ENCODE results near the gene TRRAP.

TRRAP gene

DNA sequence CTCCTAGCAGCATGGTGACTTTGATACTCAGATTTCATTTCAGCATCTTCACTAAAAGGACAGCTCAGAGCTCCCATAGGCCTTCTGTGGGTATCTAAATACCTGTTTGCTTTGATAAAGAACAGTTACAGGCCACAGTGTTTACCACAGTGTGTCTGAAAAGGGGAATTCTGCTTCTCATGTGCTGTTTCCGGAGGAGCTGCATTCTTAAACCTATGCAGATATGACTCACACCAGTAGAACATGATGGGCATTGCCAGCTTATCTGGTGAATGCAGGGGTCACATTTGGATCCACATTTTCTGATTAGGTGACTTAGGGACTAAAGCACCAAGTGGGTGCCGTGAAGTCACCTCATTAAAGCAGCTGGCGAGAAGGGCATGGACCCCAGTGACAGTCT, 52.6 kb downstream of the TRRAP start:
- Histone ChIP-seq H3K27ac (ENCODE audit: low read depth, low read length) (no peak overlapping the region), H3K36me3 (ENCODE audit: control insufficient read depth in 1 of 2, insufficient read depth in 2 of 2, low read length in 2 of 2) (peaks cover 43 to 64% of the 10 kb centered on the region in 2 experiments), H4K91ac (ENCODE audit: low read depth, low read length) (no peak overlapping the region), H3K79me1 (ENCODE audit: low read length) (no peaks in the 10 kb centered on the region), H3K9me3 (ENCODE audit: insufficient read depth, low read depth, low read length) (no peaks in the 10 kb centered on the region), H2AFZ (ENCODE audit: insufficient read depth, low read length, poor library complexity) (no peak overlapping the region), H3K4me1 (ENCODE audit: control insufficient read depth in 1 of 2, insufficient read depth in 2 of 2, low read length in 2 of 2) (no peaks in the 10 kb centered on the region), H3K79me2 (ENCODE audit: control insufficient read depth, insufficient read depth, low read length, poor library complexity) (no peaks in the 10 kb centered on the region), H2BK120ac (ENCODE audit: insufficient read depth, low read length, poor library complexity) (no peak overlapping the region), H2BK5ac (ENCODE audit: low read depth, low read length, poor library complexity) (no peak overlapping the region), H3K9ac (ENCODE audit: low read length) (no peak overlapping the region), H3K4me2 (ENCODE audit: low read length) (no peak overlapping the region), H3K4ac (ENCODE audit: low read depth, low read length) (no peak overlapping the region), H2BK12ac (ENCODE audit: low read length) (no peak overlapping the region), H2AK5ac (ENCODE audit: low read length) (no peak overlapping the region), H3K27me3 (ENCODE audit: insufficient read depth, low read length) (no peaks in the 10 kb centered on the region), H3K4me3 (ENCODE audit: low read depth, low read length) (no peak overlapping the region), H3K23ac (ENCODE audit: low read length) (no peak overlapping the region), H3K14ac (ENCODE audit: low read length) (no peak overlapping the region), H3K18ac (ENCODE audit: low read length) (no peak overlapping the region), H4K12ac (ENCODE audit: low read depth, low read length) (no peak overlapping the region), H4K8ac (ENCODE audit: low read depth, low read length) (no peak overlapping the region)
- WGBS (ENCODE audit: extremely low coverage, insufficient coverage, insufficient read length) = no CpG with 5 or more reads among the region's 3 CpGs
- peak in 1 of 2 donors; percentile 25 for DNase-seq

DNA sequence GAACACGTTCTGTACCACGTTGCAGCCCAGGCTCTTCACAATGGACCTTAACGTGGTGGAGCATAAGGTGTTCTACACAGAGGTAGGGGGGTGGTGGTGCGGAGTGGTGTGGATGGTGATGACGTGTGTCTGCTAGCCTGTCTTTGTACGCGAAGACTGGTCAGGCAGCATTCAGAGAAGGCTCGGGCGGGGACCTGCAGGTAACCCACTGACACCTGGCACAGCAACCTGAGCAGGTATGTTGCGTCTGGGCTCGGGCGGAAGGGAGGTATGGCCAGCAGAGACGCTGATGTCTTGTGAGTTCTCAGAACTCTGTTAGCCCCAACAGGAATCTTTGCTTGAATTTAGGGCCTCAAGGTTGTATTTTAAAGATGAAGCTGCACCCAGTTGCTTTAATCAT, 55.0 kb downstream of the TRRAP start:
- no peak overlapping the region for H2AK5ac ChIP-seq (ENCODE audit: low read length)
- no peak overlapping the region for H3K9ac ChIP-seq (ENCODE audit: low read length)
- H3K14ac ChIP-seq (ENCODE audit: low read length) = no peak overlapping the region
- H3K9me3 ChIP-seq (ENCODE audit: insufficient read depth, low read depth, low read length) = no peaks in the 10 kb centered on the region
- no peak overlapping the region for H2BK5ac ChIP-seq (ENCODE audit: low read depth, low read length, poor library complexity)
- H2BK12ac ChIP-seq (ENCODE audit: low read length) = no peak overlapping the region
- no peaks in the 10 kb centered on the region for H3K4me1 ChIP-seq (ENCODE audit: control insufficient read depth in 1 of 2, insufficient read depth in 2 of 2, low read length in 2 of 2)
- no peaks in the 10 kb centered on the region for H3K79me2 ChIP-seq (ENCODE audit: control insufficient read depth, insufficient read depth, low read length, poor library complexity)
- H3K4me3 ChIP-seq (ENCODE audit: low read depth, low read length) = no peak overlapping the region
- H3K36me3 ChIP-seq (ENCODE audit: control insufficient read depth in 1 of 2, insufficient read depth in 2 of 2, low read length in 2 of 2) = peaks cover 43 to 69% of the 10 kb centered on the region in 2 experiments
- H2AFZ ChIP-seq (ENCODE audit: insufficient read depth, low read length, poor library complexity) = no peak overlapping the region
- no peak overlapping the region for H3K18ac ChIP-seq (ENCODE audit: low read length)
- H4K91ac ChIP-seq (ENCODE audit: low read depth, low read length) = no peak overlapping the region
- no peak overlapping the region for H3K23ac ChIP-seq (ENCODE audit: low read length)
- H3K27me3 ChIP-seq (ENCODE audit: insufficient read depth, low read length) = no peaks in the 10 kb centered on the region
- H3K79me1 ChIP-seq (ENCODE audit: low read length) = no peaks in the 10 kb centered on the region
- H3K4me2 ChIP-seq (ENCODE audit: low read length) = no peak overlapping the region
- no peak overlapping the region for H3K27ac ChIP-seq (ENCODE audit: low read depth, low read length)
- H3K4ac ChIP-seq (ENCODE audit: low read depth, low read length) = no peak overlapping the region
- H2BK120ac ChIP-seq (ENCODE audit: insufficient read depth, low read length, poor library complexity) = no peak overlapping the region
- WGBS (ENCODE audit: extremely low coverage, insufficient coverage, insufficient read length) = no CpG with 5 or more reads among the region's 13 CpGs
- no peak overlapping the region for H4K8ac ChIP-seq (ENCODE audit: low read depth, low read length)
- DNase-seq = peak; percentile 46 to 71
- H4K12ac ChIP-seq (ENCODE audit: low read depth, low read length) = no peak overlapping the region

- Histone ChIP-seq H3K79me2 (ENCODE audit: control insufficient read depth, insufficient read depth, low read length, poor library complexity) (no peaks in the 10 kb centered on the region), H3K9ac (ENCODE audit: low read length) (no peak overlapping the region), H3K4me3 (ENCODE audit: low read depth, low read length) (no peak overlapping the region), H3K9me3 (ENCODE audit: insufficient read depth, low read depth, low read length) (no peaks in the 10 kb centered on the region), H3K18ac (ENCODE audit: low read length) (no peak overlapping the region), H3K79me1 (ENCODE audit: low read length) (no peaks in the 10 kb centered on the region), H2BK5ac (ENCODE audit: low read depth, low read length, poor library complexity) (no peak overlapping the region), H4K12ac (ENCODE audit: low read depth, low read length) (no peak overlapping the region), H4K8ac (ENCODE audit: low read depth, low read length) (no peak overlapping the region), H3K14ac (ENCODE audit: low read length) (no peak overlapping the region), H4K91ac (ENCODE audit: low read depth, low read length) (no peak overlapping the region), H2BK12ac (ENCODE audit: low read length) (no peak overlapping the region), H3K23ac (ENCODE audit: low read length) (no peak overlapping the region), H2BK120ac (ENCODE audit: insufficient read depth, low read length, poor library complexity) (no peak overlapping the region), H2AK5ac (ENCODE audit: low read length) (no peak overlapping the region), H3K27ac (ENCODE audit: low read depth, low read length) (no peak overlapping the region), H3K36me3 (ENCODE audit: control insufficient read depth in 1 of 2, insufficient read depth in 2 of 2, low read length in 2 of 2) (peaks cover 38 to 61% of the 10 kb centered on the region in 2 experiments), H3K4ac (ENCODE audit: low read depth, low read length) (no peak overlapping the region), H3K27me3 (ENCODE audit: insufficient read depth, low read length) (no peaks in the 10 kb centered on the region), H3K4me1 (ENCODE audit: control insufficient read depth in 1 of 2, insufficient read depth in 2 of 2, low read length in 2 of 2) (no peaks in the 10 kb centered on the region), H3K4me2 (ENCODE audit: low read length) (no peak overlapping the region), H2AFZ (ENCODE audit: insufficient read depth, low read length, poor library complexity) (no peak overlapping the region)
- no CpG with 5 or more reads among the region's 3 CpGs for WGBS (ENCODE audit: extremely low coverage, insufficient coverage, insufficient read length)
- no peak for DNase-seq
Measured at GRCh38 chr7:98934267-98934666, 55.9 kb downstream of the TRRAP start.

DNA sequence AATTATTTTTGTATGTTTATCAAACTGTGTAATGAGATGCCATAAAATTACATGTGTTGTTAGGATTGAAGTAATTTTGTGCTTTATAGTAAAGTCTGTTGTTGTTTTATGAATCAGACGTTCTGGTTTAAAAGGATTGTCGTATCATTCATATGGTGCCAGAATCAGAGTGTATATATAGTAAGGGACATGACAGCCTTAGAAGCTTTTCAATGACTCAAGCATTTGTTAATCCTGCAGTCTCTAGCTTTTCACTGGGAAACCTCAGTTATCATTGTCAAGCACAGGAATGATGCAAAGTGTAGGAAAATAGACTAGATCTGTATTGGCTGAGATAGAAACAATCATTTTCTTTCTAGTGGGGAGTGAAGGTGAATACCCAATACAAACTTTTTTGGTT, 57.5 kb downstream of the TRRAP start:
- no CpG with 5 or more reads among the region's 2 CpGs for WGBS (ENCODE audit: extremely low coverage, insufficient coverage, insufficient read length)
- H3K27me3 ChIP-seq (ENCODE audit: insufficient read depth, low read length) = no peaks in the 10 kb centered on the region
- H3K27ac ChIP-seq (ENCODE audit: low read depth, low read length) = no peak overlapping the region

More for the DNA sequence above, 57.5 kb downstream of the TRRAP start:
- Histone ChIP-seq H3K9me3 (ENCODE audit: insufficient read depth, low read depth, low read length) (no peaks in the 10 kb centered on the region), H4K8ac (ENCODE audit: low read depth, low read length) (no peak overlapping the region), H3K4ac (ENCODE audit: low read depth, low read length) (no peak overlapping the region), H3K36me3 (ENCODE audit: control insufficient read depth in 1 of 2, insufficient read depth in 2 of 2, low read length in 2 of 2) (peaks cover 35 to 61% of the 10 kb centered on the region in 2 experiments), H3K18ac (ENCODE audit: low read length) (no peak overlapping the region), H2AFZ (ENCODE audit: insufficient read depth, low read length, poor library complexity) (no peak overlapping the region), H3K4me2 (ENCODE audit: low read length) (no peak overlapping the region), H3K79me1 (ENCODE audit: low read length) (no peaks in the 10 kb centered on the region), H3K9ac (ENCODE audit: low read length) (no peak overlapping the region), H2BK12ac (ENCODE audit: low read length) (no peak overlapping the region), H2AK5ac (ENCODE audit: low read length) (no peak overlapping the region), H2BK120ac (ENCODE audit: insufficient read depth, low read length, poor library complexity) (no peak overlapping the region), H3K14ac (ENCODE audit: low read length) (no peak overlapping the region), H3K4me3 (ENCODE audit: low read depth, low read length) (no peak overlapping the region), H3K4me1 (ENCODE audit: control insufficient read depth in 1 of 2, insufficient read depth in 2 of 2, low read length in 2 of 2) (no peaks in the 10 kb centered on the region), H4K12ac (ENCODE audit: low read depth, low read length) (no peak overlapping the region), H2BK5ac (ENCODE audit: low read depth, low read length, poor library complexity) (no peak overlapping the region), H3K23ac (ENCODE audit: low read length) (no peak overlapping the region), H3K79me2 (ENCODE audit: control insufficient read depth, insufficient read depth, low read length, poor library complexity) (no peaks in the 10 kb centered on the region), H4K91ac (ENCODE audit: low read depth, low read length) (no peak overlapping the region)
- DNase-seq = no peak
